BLaER1 treated with 17β-estradiol and CSF1 and Interleukin-3, amounts not matched to agents 10 nM and 100 nM (cell line): Measurements from ENCODE around the gene ACSM2B.
"Not testable (repeated sequence)": the region's sequence is repeated elsewhere in the genome, so short reads cannot be mapped to it uniquely, and the experiment has no call there.

Experiments used
- H3K27ac ChIP-seq, 11 experiments: shearing (Covaris generic); formaldehyde crosslinking; 2 replicates each; pipeline ENCODE4 v1.8.1; 2022
- H3K27me3 ChIP-seq, 11 experiments: shearing (Covaris generic); formaldehyde crosslinking; 2 replicates each; pipeline ENCODE4 v1.8.1; 2022
- H3K36me3 ChIP-seq, 11 experiments: shearing (Covaris generic); formaldehyde crosslinking; 2 replicates each; pipeline ENCODE4 v1.8.1; 2022
- H3K4me1 ChIP-seq, 10 experiments: shearing (Covaris generic); formaldehyde crosslinking; 2 replicates each; pipeline ENCODE4 v1.8.1; 2022
- H3K4me2 ChIP-seq, 11 experiments: shearing (Covaris generic); formaldehyde crosslinking; 2 replicates each; pipeline ENCODE4 v1.8.1; 2022
- H3K4me3 ChIP-seq, 10 experiments: shearing (Covaris generic); formaldehyde crosslinking; 2 replicates each; pipeline ENCODE4 v1.8.1; 2022
- H3K9ac ChIP-seq, 11 experiments: shearing (Covaris generic); formaldehyde crosslinking; 2 replicates each; pipeline ENCODE4 v1.8.1; 2022
- H3K9me3 ChIP-seq, 11 experiments: shearing (Covaris generic); formaldehyde crosslinking; replicated peaks in 1 of 11; 2 replicates each; pipeline ENCODE4 v1.8.1; 2022
- H4K20me1 ChIP-seq, 11 experiments: shearing (Covaris generic); formaldehyde crosslinking; 2 replicates each; pipeline ENCODE4 v1.8.1; 2022
- Cebpa-rat ChIP-seq, 11 experiments: shearing (Covaris generic); IDR thresholded peaks; 2 replicates each; pipeline ENCODE4 v1.8.1; 2022

ACSM2B gene

DNA sequence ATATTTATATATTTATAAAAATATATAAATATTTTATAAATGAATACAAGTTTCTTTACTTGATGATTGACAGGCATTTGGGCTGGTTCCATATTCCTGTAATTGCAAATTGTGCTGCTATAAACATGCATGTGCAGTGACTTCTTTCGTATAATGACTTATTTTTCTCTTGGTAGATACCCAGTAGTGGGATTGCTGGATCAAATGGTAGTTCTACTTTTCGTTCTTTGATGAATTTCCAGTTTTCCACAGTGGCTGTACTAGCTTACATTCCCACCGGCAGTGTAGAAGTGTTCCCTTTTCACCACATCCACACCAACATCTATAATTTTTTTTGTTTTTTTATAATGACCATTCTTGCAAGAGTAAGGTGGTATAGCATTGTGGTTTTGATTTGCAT lies 7.8 kb downstream of the ACSM2B start:
- no peaks in the 10 kb centered on the region for H3K9me3 ChIP-seq
- H3K4me1 ChIP-seq = no peaks in the 10 kb centered on the region
- H4K20me1 ChIP-seq = no peaks in the 10 kb centered on the region
- H3K4me3 ChIP-seq = no peak overlapping the region
- no peak for TF ChIP-seq Cebpa-rat (IDR thresholded peaks at IDR 0.05)
- no peak overlapping the region for H3K27ac ChIP-seq
- H3K4me2 ChIP-seq = no peak overlapping the region
- H3K9ac ChIP-seq = no peak overlapping the region
- H3K36me3 ChIP-seq = no peaks in the 10 kb centered on the region
- no peaks in the 10 kb centered on the region for H3K27me3 ChIP-seq

DNA sequence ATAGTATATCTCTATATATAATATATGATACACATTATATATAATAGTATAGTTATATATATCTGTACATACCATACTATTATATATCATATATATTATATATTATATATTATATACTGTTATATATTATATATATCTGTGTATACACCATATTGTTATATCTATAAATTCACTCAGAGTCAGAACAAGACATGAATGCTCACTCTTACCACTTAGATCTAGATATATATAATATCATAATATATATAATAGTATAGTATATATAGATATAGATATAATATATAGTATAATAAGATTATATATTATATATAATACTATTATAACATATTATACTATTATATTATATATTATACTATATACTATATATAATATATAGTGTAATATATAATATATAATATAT lies 9.3 kb downstream of the ACSM2B start:
- Histone ChIP-seq H3K27ac (no peak overlapping the region), H3K4me2 (no peak overlapping the region), H3K9me3 (peaks cover 8 to 13% (median 11%) of the 10 kb centered on the region in 11 experiments; a peak in 20 of 22 replicates), H3K4me1 (no peaks in the 10 kb centered on the region), H3K4me3 (no peak overlapping the region), H3K9ac (no peak overlapping the region), H3K27me3 (no peaks in the 10 kb centered on the region), H4K20me1 (no peaks in the 10 kb centered on the region), H3K36me3 (no peaks in the 10 kb centered on the region)
- TF ChIP-seq Cebpa-rat (IDR thresholded peaks at IDR 0.05) = no peak

GRCh38 chr16:20565334-20565733 lies 10.8 kb downstream of the ACSM2B start:
- not testable (repeated sequence) for H3K27me3 ChIP-seq, H3K36me3 ChIP-seq, H3K27ac ChIP-seq, H3K4me3 ChIP-seq, H4K20me1 ChIP-seq, H3K4me1 ChIP-seq, H3K9ac ChIP-seq, H3K4me2 ChIP-seq
- peaks cover 8 to 13% (median 11%) of the 10 kb centered on the region in 11 experiments; a peak in 20 of 22 replicates for H3K9me3 ChIP-seq

GRCh38 chr16:20564218-20564617 lies 11.9 kb downstream of the ACSM2B start:
- H3K27ac ChIP-seq, H3K4me2 ChIP-seq, H4K20me1 ChIP-seq, H3K4me3 ChIP-seq, H3K36me3 ChIP-seq, H3K4me1 ChIP-seq, H3K27me3 ChIP-seq, H3K9ac ChIP-seq: not testable (repeated sequence)
- peaks cover 8 to 13% (median 11%) of the 10 kb centered on the region in 11 experiments; a peak in 20 of 22 replicates for H3K9me3 ChIP-seq

GRCh38 chr16:20555628-20556027 lies 20.5 kb downstream of the ACSM2B start:
- not testable (repeated sequence) for H3K9ac ChIP-seq, H3K27me3 ChIP-seq, H3K4me2 ChIP-seq, H4K20me1 ChIP-seq, H3K36me3 ChIP-seq, H3K4me3 ChIP-seq, H3K4me1 ChIP-seq, H3K9me3 ChIP-seq, H3K27ac ChIP-seq

DNA sequence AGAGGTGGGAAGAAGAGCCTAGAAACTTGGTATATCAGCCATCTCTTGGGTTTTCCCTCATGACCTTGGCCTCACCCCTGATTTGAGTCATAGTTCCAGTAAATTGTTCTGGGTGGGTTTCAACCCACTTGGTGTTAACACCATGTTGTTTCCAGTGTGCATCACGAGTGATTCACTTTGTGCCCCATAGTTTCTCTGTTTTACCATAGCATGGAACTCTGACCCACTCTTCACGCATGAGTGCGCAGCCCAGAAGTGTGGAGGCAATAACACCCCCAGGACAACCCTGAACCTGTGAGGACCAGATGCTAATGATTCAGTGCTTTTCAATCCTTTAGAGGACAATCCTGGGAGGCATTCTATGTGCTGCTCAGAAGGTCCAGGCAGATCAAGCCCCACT lies 21.5 kb downstream of the ACSM2B start:
- H3K4me2 ChIP-seq, H3K27me3 ChIP-seq, H3K4me1 ChIP-seq, H4K20me1 ChIP-seq, H3K4me3 ChIP-seq, H3K36me3 ChIP-seq, H3K27ac ChIP-seq, H3K9ac ChIP-seq, H3K9me3 ChIP-seq: not testable (repeated sequence)

- not testable (repeated sequence) for H3K4me1 ChIP-seq, H3K4me2 ChIP-seq, H4K20me1 ChIP-seq, H3K27me3 ChIP-seq, H3K9ac ChIP-seq, H3K4me3 ChIP-seq, H3K36me3 ChIP-seq, H3K9me3 ChIP-seq, H3K27ac ChIP-seq
Measured at GRCh38 chr16:20553493-20553892, 22.7 kb downstream of the ACSM2B start.

DNA sequence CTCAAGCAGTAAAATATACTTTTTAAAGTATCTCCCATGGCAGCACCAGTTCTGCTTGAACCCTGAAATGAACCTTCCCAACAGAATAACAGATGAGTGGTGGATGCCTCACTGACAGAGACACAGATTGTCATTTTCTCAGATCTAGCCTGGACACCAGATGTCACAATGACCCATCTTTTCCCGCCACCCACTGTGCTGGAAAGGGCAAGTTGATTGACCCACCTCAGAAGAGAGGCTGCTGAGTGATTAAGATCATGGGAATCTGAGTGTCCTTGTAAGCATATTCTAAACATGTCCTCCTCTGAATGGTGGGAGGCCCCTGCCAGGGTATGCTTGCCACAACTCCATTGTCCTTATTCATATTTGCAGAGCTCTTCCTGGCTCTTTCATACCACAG lies 29.2 kb downstream of the ACSM2B start:
- not testable (repeated sequence) for H3K36me3 ChIP-seq, H3K4me2 ChIP-seq, H4K20me1 ChIP-seq, H3K27me3 ChIP-seq, H3K9ac ChIP-seq, H3K4me1 ChIP-seq, H3K9me3 ChIP-seq, H3K27ac ChIP-seq, H3K4me3 ChIP-seq

- not testable (repeated sequence) for H3K4me3 ChIP-seq, H3K9me3 ChIP-seq, H3K36me3 ChIP-seq, H3K4me1 ChIP-seq, H3K9ac ChIP-seq, H3K4me2 ChIP-seq, H3K27me3 ChIP-seq, H4K20me1 ChIP-seq, H3K27ac ChIP-seq
Measured at GRCh38 chr16:20546278-20546853, 29.8 kb downstream of the ACSM2B start.

GRCh38 chr16:20540603-20541316 lies 35.4 kb downstream of the ACSM2B start:
- H3K9ac ChIP-seq, H3K9me3 ChIP-seq, H3K4me3 ChIP-seq, H3K4me2 ChIP-seq, H3K36me3 ChIP-seq, H3K4me1 ChIP-seq, H3K27me3 ChIP-seq, H3K27ac ChIP-seq, H4K20me1 ChIP-seq: not testable (repeated sequence)

- Histone ChIP-seq H3K4me2 (no peak overlapping the region), H3K9me3 (no peaks in the 10 kb centered on the region), H3K9ac (no peak overlapping the region), H3K4me3 (no peak overlapping the region), H3K27ac (no peak overlapping the region), H3K27me3 (no peaks in the 10 kb centered on the region), H3K36me3 (no peaks in the 10 kb centered on the region), H4K20me1 (no peaks in the 10 kb centered on the region), H3K4me1 (0 out of 20 replicates have a peak, but pooled peaks cover 0 to 9% (median 0%) of the 10 kb centered on the region in 10 experiments)
- no peak for TF ChIP-seq Cebpa-rat (IDR thresholded peaks at IDR 0.05)
Measured at GRCh38 chr16:20538687-20539086, 37.5 kb downstream of the ACSM2B start.
